Motor neuron (in vitro differentiated cells): ENCODE measurements around the gene SMIM3. TPM values are rescaled to one million over a fixed set of nuclear protein-coding genes. Genes with fewer than 3 reads are reported as not detected.
"Not testable (repeated sequence)": the region's sequence is repeated elsewhere in the genome, so short reads cannot be mapped to it uniquely, and the experiment has no call there.

Source experiments
- ATAC-seq, 8 experiments: fragments of 200-7000 bp; cut with Tn5 transposase; replicated peaks in 6 of 8; 2 replicates each; pipeline ENCODE4 v1.8.0; 2021; ENCODE audit warnings: mild to moderate bottlenecking in 8 of 8, moderate library complexity in 8 of 8
- H3K27ac ChIP-seq, 2 donors: fragments of 250-450 bp; sonication (Bioruptor Pico); 2 replicates each; pipeline ENCODE4 v1.9.0; 2021; ENCODE audit warnings: antibody characterized with exemption in 2 of 2, mild to moderate bottlenecking in 2 of 2, moderate library complexity in 1 of 2
- H3K4me1 ChIP-seq, 2 donors: fragments of 250-450 bp; sonication (Bioruptor Pico); replicated peaks in 1 of 2; 2 replicates each; pipeline ENCODE4 v1.6.1; 2021; ENCODE audit warnings: antibody characterized with exemption in 2 of 2, mild to moderate bottlenecking in 2 of 2, moderate library complexity in 1 of 2
- H3K4me3 ChIP-seq, 5 donors: fragments of 250-450 bp; sonication (Bioruptor Pico); 2 replicates each; pipeline ENCODE4 v1.9.0; 2021; ENCODE audit warnings: antibody characterized with exemption in 5 of 5, mild to moderate bottlenecking in 5 of 5, moderate library complexity in 4 of 5
- WGBS, 10 experiments: fragments of 450-650 bp; shearing (Covaris generic); methylation state at CpG; one replicate each; pipeline ENCODE4 v1.0.0; 2022; 5-methylcytosine and 5-hydroxymethylcytosine counted together
- in situ Hi-C, 9 experiments: fragments of 400-800 bp; cut with MboI; loops; one replicate each; pipeline ENCODE4 v1.15.0; 2021; ENCODE audit warnings: low sequenced_read_pairs in 9 of 9, low pct_unique_long_range_greater_than_20kb in 2 of 9; ENCODE audit not compliant: unreplicated experiment in 9 of 9
- total RNA-seq, 8 experiments: library from RNA; unstranded; fragments of 300-600 nt; gene quantifications; 2 replicates each; pipeline versions ENCODE4 v1.2.3 to v1.2.4, GENCODE V29; 2022

Gene SMIM3
- total RNA-seq, 8 experiments from 2014 or later: 0.97 to 14.5 (median 1.8) TPM

DNA sequence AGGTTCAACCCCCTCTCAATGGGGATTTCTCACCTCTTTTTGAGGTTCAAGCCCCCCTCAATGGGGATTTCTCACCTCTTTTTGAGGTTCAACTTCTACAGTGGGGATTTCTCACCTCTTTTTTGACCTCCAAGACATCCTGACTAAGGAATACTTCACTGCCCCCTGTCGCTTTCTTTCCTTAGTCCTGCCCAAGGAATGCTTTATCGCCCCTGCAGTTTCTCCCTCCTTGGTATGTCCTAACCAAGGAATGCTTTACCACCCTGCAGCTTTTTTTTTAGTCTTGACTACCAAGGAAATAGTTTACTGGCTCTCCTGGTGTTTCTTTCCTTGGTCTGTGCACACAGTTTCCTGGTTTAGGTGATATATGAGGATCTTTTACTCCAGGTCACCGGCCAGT is 58.1 kb downstream of the SMIM3 start:
- Histone ChIP-seq H3K4me3 (no peak overlapping the region), H3K27ac (no peak overlapping the region), H3K4me1 (no peaks in the 10 kb centered on the region)
- no peak for ATAC-seq
- 57 to 100% (median 73%) methylated on average over 1 to 3 of the region's 3 CpGs; no CpG with 5 or more reads in 6 of the 10 experiments for WGBS, 10 experiments
- in situ Hi-C loops: no loop called here

DNA sequence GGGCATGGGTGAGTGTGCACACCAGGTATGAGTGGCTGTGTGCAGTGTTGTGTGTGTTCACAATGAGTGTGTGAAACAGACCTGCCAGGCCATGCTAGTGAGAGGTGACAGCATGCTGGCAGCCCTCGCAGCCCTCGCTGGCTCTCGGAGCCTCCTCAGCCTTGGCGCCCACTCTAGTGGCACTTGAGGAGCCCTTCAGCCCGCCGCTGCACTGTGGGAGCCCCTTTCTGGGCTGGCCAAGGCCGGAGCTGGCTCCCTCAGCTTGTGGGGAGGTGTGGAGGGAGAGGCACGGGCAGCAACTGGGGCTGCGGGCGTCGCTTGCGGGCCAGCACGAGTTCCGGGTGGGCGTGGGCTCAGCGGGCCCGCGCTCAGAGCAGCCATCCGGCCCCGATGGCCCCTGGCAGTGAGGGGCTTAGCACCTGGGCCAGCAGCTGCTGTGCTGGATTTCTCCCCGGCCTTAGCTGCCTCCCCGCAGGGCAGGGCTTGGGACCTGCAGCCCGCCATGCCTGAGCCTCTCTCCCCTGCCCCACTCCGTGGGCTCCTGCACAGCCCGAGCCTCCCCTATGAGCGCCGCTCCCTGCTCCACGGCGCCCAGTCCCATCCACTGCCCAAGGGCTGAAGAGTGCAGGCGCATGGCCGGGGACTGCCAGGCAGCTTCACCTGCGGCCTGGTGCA is 66.8 kb downstream of the SMIM3 start:
- not testable (repeated sequence) for H3K27ac ChIP-seq, ATAC-seq, H3K4me1 ChIP-seq, H3K4me3 ChIP-seq
- in situ Hi-C loops: loop anchor here in 1 of 9 experiments (10.0 kb wide), 1 partner anchor 51 kb away; no protein-coding TSS in a partner anchor
- 0 to 91% (median 90%) methylated on average over 1 to 15 of the region's 32 CpGs; no CpG with 5 or more reads in 5 of the 10 experiments for WGBS, 10 experiments

DNA sequence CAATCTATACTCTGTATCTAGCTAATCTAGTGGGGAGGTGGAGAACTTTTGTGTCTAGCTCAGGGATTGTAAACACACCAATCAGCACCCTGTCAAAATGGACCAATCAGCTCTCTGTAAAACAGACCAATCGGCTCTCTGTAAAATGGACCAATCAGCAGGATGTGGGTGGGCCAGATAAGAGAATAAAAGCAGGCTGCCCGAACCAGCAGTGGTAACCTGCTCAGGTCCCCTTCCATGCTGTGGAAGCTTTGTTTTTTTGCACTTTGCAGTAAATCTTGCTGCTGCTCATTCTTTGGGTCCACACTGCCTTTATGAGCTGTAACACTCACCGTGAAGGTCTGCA is 67.7 kb downstream of the SMIM3 start, which contains the start of gene IRGM:
Gene IRGM (plus strand): TSS at position 214 of the 346 bp plus-strand sequence. CDS start 1,603 bp downstream, outside the sequence.
- in situ Hi-C loops: loop anchor here in 1 of 9 experiments (10.0 kb wide), 1 partner anchor 51 kb away; no protein-coding TSS in a partner anchor
- 67 to 83% methylated on average over 1 to 2 of the region's 3 CpGs; no CpG with 5 or more reads in 8 of the 10 experiments for WGBS, 10 experiments

More for the DNA sequence above, 67.7 kb downstream of the SMIM3 start, which contains the start of gene IRGM:
- not testable (repeated sequence) for ATAC-seq, H3K4me1 ChIP-seq, H3K27ac ChIP-seq, H3K4me3 ChIP-seq

Other genes with a start within 250 kb of the SMIM3 start
- gene SYNPO, start 138.1 kb upstream of the SMIM3 start, total RNA-seq: 10 to 100 TPM in 2 of 8 experiments, 1 to 10 TPM in 3, under 1 TPM in 3; 0.27 to 17.5 (median 4.4) TPM
- 1 to 10 TPM in 7 of 8 experiments, under 1 TPM in 1; 0.87 to 4.7 (median 1.9) TPM for gene MYOZ3, start 117.5 kb upstream of the SMIM3 start, total RNA-seq
- 10 to 100 TPM; 26.4 to 52.5 (median 42.5) TPM for gene RBM22, start 77.7 kb upstream of the SMIM3 start, total RNA-seq
- 10 to 100 TPM; 59.6 to 90.8 (median 77.3) TPM for gene DCTN4, start 19.7 kb upstream of the SMIM3 start, total RNA-seq
- under 1 TPM in 3 of 8 experiments, not detected in 5; 0.05 to 0.52 (median 0.46) TPM for gene IRGM, start 67.8 kb downstream of the SMIM3 start, total RNA-seq
- gene ZNF300, start 126.2 kb downstream of the SMIM3 start, total RNA-seq: 10 to 100 TPM in 3 of 8 experiments, 1 to 10 TPM in 1, under 1 TPM in 4; 0.05 to 18.3 (median 1.4) TPM
- 10 to 100 TPM in 1 of 8 experiments, 1 to 10 TPM in 7; 3.1 to 11.2 (median 4.8) TPM for gene GPX3, start 241.8 kb downstream of the SMIM3 start, total RNA-seq